ENCODE data around the gene MST1. TPM values are rescaled to one million over a fixed set of nuclear protein-coding genes. Genes with fewer than 3 reads are reported as not detected.

The MST1 gene
- total and polyA plus RNA-seq, 9 of the 15 experiments (the other 6 are each of a cell fraction or from before 2014, with no cell fraction given), result 0.08 to 1.8 (median 0.40) TPM

- no peaks in the 10 kb centered on the region for H3K9me1 ChIP-seq (ENCODE audit: control insufficient read depth, insufficient read depth, low read length)
- WGBS (ENCODE audit: insufficient coverage, low coverage, missing lambda C conversion rate), result 40% methylated on average over 2 of the region's 8 CpGs
- no peak overlapping the region for H3K27ac ChIP-seq (ENCODE audit: extremely low read depth, low read depth, low read length)
- DNase-seq (ENCODE audit: extremely low read depth in 1 of 4, low spot score in 3 of 4), result no peak
- no peaks in the 10 kb centered on the region for H4K20me1 ChIP-seq (replicated peaks; ENCODE audit: control insufficient read depth, insufficient read depth, low read length)
- H3K4me3 ChIP-seq, result no peak overlapping the region
- CTCF ChIA-PET (ENCODE audit: low intra/inter-chr PET ratio), result no interaction called here
- FAIRE-seq, result no peak
- H3K4me1 ChIP-seq (replicated peaks in 1 of 2; ENCODE audit: control insufficient read depth in 2 of 2, insufficient read depth in 2 of 2, low read length in 2 of 2), result peaks cover 3 to 28% of the 10 kb centered on the region in 2 experiments; a peak in 3 of 5 replicates
- H3K36me3 ChIP-seq (ENCODE audit: control insufficient read depth, insufficient read depth, low read length), result no peaks in the 10 kb centered on the region
- no peaks in the 10 kb centered on the region for H3K9me3 ChIP-seq (replicated peaks; ENCODE audit: control insufficient read depth, insufficient read depth, low read depth, low read length)
- in situ Hi-C loops (cut with MboI), result no loop called here
- no TSS peak for BruUV-seq (replicated peaks)
- H3K9ac ChIP-seq (ENCODE audit: insufficient read depth in 1 of 2, low read depth in 2 of 2, low read length in 2 of 2), result no peak overlapping the region
- H2AFZ ChIP-seq (ENCODE audit: low read depth, low read length), result no peak overlapping the region
- H3K4me2 ChIP-seq (ENCODE audit: insufficient read depth, low read length), result no peak overlapping the region
- intact Hi-C loops (cut with micrococcal nuclease), result no loop called here
- no peak for ATAC-seq
- no peaks in the 10 kb centered on the region for H3K79me2 ChIP-seq (ENCODE audit: control insufficient read depth, insufficient read depth, low read length)
- POLR2A ChIA-PET, result no interaction called here
- no peaks in the 10 kb centered on the region for H3K27me3 ChIP-seq (ENCODE audit: control insufficient read depth in 2 of 2, insufficient read depth in 2 of 2, low read length in 2 of 2)
- TF ChIP-seq ELK3 (CRISPR knock-in tag; IDR thresholded peaks at IDR 0.05) (no peak), E2F5 (CRISPR knock-in tag; IDR thresholded peaks at IDR 0.05) (no peak), E2F4 (CRISPR knock-in tag; IDR thresholded peaks at IDR 0.05; ENCODE audit: low read depth) (no peak), MEF2A (IDR thresholded peaks at IDR 0.05; ENCODE audit: control insufficient read depth, low read depth, low read length) (no peak), ATF2 (CRISPR knock-in tag; IDR thresholded peaks at IDR 0.05) (no peak), HMG20A (CRISPR knock-in tag; conservative IDR thresholded peaks at IDR 0.05) (no peak), ZNF408 (CRISPR knock-in tag; IDR thresholded peaks at IDR 0.05; ENCODE audit: low read depth) (no peak), FOXM1 (IDR thresholded peaks at IDR 0.05; ENCODE audit: low read depth) (no peak), FOXM1 (CRISPR knock-in tag; IDR thresholded peaks at IDR 0.05; ENCODE audit: low read depth) (no peak), STAT5B (CRISPR knock-in tag; IDR thresholded peaks at IDR 0.05) (no peak), ETS1 (conservative IDR thresholded peaks at IDR 0.05; ENCODE audit: control insufficient read depth, low read depth, low read length) (no peak), BACH1 (tag; IDR thresholded peaks at IDR 0.05) (no peak), SMARCE1 (IDR thresholded peaks at IDR 0.05) (no peak), MAX (CRISPR knock-in tag; IDR thresholded peaks at IDR 0.05) (no peak), PATZ1 (CRISPR knock-in tag; IDR thresholded peaks at IDR 0.05; ENCODE audit: borderline replicate concordance) (no peak)
These were observed 38.6 kb downstream of the MST1 start for GRCh38 chr3:49650637-49651036.
